HG03045 (cell line): ENCODE results near the gene PRDM10.

Source experiments
- ATAC-seq: cut with Tn5 transposase; IDR thresholded peaks from one replicate; pipeline ENCODE4 v1.9.1; 2021; ENCODE audit warnings: mild to moderate bottlenecking, moderate library complexity; ENCODE audit not compliant: unreplicated experiment

Gene PRDM10

GRCh38 chr11:129950101-129951091 lies 52.2 kb downstream of the PRDM10 start:
- no peak for ATAC-seq

DNA sequence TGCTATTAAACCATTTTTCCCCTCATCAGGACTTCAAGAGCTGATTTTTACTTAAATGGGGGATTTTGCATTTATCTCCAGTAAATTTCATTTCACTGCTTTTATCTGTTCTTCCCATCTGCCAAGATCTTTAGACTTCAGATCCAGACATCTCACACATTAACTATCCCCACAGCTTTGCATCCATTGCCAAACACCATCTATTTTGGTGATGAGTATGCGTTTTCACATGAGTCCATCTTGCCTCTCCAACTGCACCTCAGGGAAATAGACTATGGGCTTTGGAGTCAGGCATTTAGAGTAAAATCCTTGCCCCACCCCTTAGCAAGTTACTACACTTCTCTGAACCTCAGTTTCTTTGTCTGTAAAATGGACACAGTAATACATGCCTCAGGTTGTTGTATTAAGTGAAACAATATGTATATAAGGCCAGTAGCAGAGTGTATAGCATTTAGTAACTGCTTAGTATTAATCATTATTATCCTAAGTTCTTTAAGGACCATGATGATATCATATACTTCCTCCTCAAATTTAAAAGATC lies 53.6 kb downstream of the PRDM10 start:
- no peak for ATAC-seq

DNA sequence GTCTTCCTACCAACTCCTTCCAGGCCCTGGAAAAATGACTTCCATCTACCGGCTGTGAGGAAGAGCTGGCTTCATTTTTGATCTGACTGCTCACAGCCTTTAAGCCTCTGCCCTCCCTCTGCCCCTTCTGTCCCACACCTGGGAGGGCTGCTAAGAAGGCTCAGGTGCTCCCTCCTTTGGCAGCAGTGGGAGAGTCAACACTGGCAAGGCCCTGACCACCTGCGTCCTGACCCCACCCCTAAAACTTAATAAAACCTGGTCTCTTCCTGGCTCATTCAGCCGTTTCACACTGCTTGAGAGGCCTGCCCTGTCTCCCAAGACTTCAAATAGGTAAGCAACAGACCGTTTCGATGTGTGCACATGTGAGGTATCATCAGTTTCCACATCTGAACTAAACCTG lies 55.2 kb downstream of the PRDM10 start:
- ATAC-seq = no peak

- ATAC-seq = no peak
These were observed 55.7 kb downstream of the PRDM10 start for GRCh38 chr11:129946965-129947364.

GRCh38 chr11:129946256-129946655 lies 56.4 kb downstream of the PRDM10 start:
- ATAC-seq = no peak

DNA sequence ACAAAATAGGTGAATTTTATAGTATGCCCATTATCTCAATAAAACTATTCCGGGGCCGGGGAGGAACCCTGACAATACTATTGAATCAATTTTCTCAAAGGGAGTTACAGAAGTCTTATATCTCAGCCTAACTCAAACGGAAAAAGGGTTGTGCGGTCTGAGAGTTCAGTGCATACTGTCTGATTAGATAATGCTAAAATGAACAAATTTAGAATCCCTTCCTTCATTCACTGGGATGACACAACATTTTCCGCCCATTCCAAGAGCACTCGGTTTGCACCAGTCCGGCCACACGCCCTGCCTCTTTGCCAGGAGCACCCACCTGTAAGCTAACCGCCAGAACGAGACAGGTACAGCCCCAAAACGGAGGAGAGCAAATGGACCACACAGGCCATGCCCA lies 57.3 kb downstream of the PRDM10 start:
- ATAC-seq = no peak

GRCh38 chr11:129944696-129945095 lies 57.9 kb downstream of the PRDM10 start:
- no peak for ATAC-seq

- no peak for ATAC-seq
These were observed 59.6 kb downstream of the PRDM10 start for GRCh38 chr11:129943036-129943435.

DNA sequence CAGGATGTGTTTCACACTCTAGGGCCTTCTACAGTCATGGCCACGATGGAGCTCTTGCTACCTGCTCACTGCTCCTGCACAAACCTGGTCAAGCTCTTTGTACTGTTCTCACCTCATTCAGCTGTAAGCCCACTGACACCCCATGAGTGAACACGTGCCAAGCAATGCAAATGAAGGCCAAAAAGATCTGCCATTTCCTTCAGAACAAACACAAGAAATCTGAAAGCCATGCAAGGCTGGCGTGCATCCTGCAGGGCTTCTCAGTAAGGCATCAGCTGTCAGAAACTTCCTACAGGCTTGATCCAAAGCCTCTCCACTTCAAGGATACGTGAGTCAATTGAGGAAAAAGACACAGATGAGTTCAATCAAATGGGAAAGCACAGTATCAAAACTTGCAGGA lies 63.1 kb downstream of the PRDM10 start:
- ATAC-seq = no peak

- ATAC-seq = no peak
These were observed 63.9 kb downstream of the PRDM10 start for GRCh38 chr11:129938764-129939163.

DNA sequence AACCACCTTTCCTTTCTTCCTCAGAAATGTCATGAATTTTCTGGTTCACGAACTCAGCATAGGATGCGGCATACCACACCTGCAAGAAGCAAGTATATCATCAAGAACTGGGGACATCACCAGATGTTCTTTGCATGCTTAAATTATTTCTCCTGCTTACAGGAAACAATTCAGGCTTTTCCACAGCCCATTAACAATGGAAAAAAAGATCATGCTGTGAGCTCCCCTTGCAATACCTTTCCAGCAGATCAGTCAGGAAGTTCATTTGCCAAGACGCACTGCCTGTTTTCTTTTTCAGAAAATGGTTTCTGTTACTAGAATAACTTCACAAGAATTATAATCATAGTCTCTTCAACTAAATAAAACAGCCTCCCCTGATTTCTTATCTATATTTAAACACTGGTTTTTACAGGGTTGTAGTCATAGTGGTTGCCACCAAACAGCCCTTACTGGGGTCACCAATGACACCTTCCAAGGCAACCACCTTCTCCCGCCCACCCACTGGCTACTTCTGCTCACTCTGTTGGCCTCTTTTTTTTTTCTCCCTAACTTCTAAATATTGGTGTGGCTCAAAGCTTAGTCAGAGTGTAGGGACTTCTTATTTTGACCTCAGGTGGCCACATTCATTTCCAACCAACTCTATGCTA lies 64.9 kb downstream of the PRDM10 start:
- ATAC-seq = no peak

DNA sequence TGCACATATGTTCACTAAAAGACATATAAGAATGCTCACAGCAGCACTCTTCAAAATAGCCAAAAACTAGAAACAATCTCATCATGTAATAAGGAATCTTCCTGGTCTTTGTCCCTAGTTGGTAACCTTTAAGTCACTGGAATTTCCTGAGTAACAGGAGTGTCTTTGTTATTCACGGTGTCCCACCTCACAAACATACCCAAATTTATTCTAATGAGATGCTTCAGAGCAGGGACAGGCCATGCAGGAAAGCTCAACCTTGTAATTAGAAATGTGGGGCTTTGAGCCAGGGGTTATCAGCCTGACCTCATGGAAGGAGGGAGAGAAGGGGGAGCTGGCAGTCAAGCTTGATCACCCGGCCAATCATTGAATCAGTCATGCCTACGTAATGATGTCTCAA lies 66.9 kb downstream of the PRDM10 start:
- no peak for ATAC-seq

DNA sequence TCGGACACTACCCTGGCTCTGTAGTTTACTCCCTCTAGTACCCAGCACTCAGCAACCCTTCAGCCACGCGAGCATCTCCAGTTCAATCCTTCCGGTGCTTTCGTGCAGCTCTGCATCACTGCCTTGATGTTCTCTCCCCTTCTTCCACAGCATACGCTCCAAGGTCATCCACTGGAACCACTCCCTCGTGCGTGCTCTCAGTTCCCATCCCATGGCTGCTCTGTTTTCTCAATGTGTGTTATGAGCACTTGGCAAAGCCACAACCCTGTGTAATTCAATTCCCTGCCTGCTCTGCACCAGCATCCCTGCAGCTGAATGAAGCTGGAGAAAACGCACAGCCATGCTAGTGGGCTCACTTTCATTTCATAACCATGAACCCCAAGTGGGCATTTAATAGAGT lies 68.7 kb downstream of the PRDM10 start:
- no peak for ATAC-seq

GRCh38 chr11:129933262-129933661 lies 69.4 kb downstream of the PRDM10 start:
- ATAC-seq = no peak

DNA sequence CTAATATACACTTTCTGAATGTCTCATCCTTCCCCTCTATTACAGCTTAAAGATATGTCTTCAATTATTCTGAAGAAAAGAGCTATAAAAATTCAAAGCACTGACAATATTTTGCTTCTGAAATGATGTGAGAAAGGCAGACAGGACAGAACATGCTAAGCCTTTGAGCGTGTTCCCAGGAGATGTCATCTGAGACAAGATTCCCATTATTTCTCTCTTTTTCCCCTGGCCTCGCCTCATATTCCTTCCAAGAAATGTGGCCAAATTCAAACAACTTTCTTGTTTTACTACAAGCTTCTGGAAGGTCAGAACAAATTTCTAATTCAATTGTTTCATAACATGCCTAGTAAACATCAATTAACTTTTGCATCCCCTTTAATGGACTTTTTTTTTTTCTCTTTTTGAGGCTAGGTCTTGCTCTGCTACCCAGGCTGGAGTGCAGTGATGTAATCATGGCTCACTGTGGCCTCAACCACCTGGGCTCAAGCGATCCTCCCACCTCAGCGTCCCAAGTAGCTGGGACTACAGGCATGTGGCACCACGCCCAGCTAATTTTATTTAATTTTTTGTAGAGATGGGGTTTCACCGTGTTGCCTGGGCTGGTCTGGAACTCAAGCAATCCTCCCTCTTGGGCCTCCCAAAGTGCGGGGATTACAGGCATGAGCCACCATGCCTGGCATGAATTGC lies 70.1 kb downstream of the PRDM10 start:
- ATAC-seq = no peak

GRCh38 chr11:129930743-129931142 lies 71.9 kb downstream of the PRDM10 start:
- no peak for ATAC-seq

DNA sequence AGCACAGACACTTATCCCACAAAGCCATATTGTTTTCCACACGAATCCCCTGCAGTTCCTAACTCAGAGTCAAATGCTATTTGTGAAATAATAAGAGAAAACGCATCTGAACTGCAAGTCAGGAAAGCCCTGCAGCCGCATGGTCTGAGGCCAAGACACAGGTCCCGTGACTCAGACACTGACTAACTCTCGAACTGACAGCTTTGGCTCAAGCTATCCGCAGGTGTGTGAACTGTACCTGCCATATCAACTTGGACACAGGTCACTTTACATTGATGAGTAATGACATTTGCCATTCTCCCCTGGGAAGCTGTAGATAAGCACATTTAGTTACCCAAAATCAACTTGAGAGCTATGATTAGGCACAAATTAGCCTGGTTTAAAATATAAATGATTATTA lies 72.3 kb downstream of the PRDM10 start:
- ATAC-seq = no peak

- ATAC-seq = no peak
These were observed 72.9 kb downstream of the PRDM10 start for GRCh38 chr11:129929721-129930120.

- ATAC-seq = no peak
These were observed 73.5 kb downstream of the PRDM10 start for GRCh38 chr11:129928923-129929692.

GRCh38 chr11:129922674-129923073 lies 80.0 kb downstream of the PRDM10 start:
- no peak for ATAC-seq

- no peak for ATAC-seq
These were observed 84.3 kb downstream of the PRDM10 start for GRCh38 chr11:129918361-129918760.
